SK-MEL-5 (cell line): ENCODE results near the gene HRH1. TPM values are rescaled to one million over a fixed set of nuclear protein-coding genes. Genes with fewer than 3 reads are reported as not detected.
A peak's percentile ranks its signal among the peaks of the same experiment; 100 is the strongest.

Experiments
- DNase-seq: peaks from one replicate; pipeline ENCODE4 v3.0.0-alpha.2; 2016; ENCODE audit warnings: low read depth, low spot score
- in situ Hi-C: cut with HindIII; loops from 2 replicates; pipeline ENCODE4 v1.10.0; 2016; ENCODE audit warnings: low sequenced_read_pairs, high pct_unique_total_duplicates, low pct_unique_long_range_greater_than_20kb
- total RNA-seq: library from RNA; depleted of rRNA; stranded (reverse); fragments of >200 nt; shearing (Covaris generic); gene quantifications from 2 replicates; pipeline ENCODE4 v1.2.3, GENCODE V29; 2014

The HRH1 gene
- total RNA-seq, 1 experiment from 2014 or later: not detected

- no peak for DNase-seq
- in situ Hi-C loops: no loop called here
These were observed 128.8 kb downstream of the HRH1 start for GRCh38 chr3:11283139-11283475.

GRCh38 chr3:11284011-11284410 lies 129.7 kb downstream of the HRH1 start:
- in situ Hi-C loops: no loop called here
- DNase-seq: no peak

DNA sequence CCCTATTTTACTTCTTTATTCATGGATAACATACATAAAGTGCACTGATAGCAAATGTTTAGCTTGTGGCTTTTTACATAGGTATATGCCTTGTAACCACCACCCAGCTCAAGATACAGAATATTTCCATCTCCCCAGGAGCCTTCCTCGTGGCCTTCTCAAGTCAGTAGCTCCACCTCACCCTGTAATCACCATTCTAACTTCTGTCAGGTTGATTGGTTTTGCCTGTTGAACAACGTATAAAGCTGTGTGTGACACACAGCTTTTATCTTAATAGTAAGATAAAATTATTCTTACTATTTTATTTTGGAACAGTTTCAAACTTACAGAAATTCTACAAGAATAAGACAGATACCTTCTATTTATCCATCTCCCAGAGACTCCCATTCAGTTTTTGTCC lies 131.2 kb downstream of the HRH1 start:
- no peak for DNase-seq
- in situ Hi-C loops: no loop called here

GRCh38 chr3:11287404-11287803 lies 133.1 kb downstream of the HRH1 start:
- no peak for DNase-seq
- in situ Hi-C loops: no loop called here

DNA sequence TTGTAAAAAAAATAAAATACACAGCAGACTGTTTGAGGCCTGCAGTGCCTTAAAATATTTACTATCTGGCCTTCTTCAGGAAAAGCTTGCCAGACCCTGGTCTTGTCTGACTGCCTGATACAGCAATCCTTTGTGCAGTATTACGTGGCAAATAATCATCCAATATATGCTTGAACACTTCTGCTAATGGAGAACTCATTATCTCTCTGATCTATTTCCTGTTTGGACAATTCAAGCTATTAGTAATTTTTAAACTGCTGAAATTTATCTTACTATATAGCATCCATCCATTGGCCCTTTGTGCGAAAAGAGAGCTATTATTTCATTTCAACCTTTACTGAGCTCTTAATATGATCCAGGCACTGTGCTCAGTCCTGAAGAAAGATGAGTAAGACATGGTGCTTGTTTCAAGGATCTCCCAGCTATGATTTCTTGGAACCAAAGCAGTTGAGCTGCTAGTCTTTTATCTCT lies 133.8 kb downstream of the HRH1 start:
- DNase-seq: no peak
- in situ Hi-C loops: no loop called here

DNA sequence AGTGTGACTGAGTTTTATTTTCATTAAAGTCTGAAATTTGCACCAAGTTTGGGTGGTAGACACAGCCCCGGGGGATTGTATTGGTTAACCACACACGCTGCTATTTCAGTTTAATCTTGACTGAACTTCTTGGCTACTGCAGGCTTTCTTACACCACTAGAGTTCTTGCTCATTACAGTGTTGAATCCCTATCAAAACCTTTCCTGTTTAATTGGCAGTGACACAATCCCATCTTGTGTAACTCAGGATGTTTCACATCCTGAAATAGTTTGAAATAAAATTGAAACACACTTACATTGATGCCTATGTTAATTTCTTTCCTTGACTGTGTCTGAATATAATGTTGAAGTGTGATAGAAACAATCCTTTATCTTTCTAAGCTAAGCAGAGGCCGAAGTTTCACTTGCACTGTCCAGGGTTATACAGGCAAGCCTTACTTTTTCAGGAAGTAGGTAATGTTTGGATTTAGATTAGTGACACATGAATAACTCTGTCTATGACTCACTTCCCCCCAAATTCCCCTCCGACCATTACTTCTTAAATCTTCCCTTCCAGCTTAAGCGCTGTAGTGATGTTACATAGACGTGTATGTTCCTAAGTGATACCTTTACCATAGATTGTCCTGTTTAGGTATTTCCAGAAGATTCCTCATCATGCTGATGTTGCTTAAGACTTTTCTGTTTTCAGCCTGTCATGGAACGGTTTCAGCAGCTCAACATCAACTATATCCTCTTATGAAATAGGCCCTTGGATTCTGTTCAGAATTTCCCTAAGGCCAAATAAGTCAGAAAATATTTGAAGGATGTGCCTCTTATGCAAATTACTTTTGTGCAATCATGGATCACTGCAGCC lies 134.7 kb downstream of the HRH1 start:
- in situ Hi-C loops: no loop called here
- DNase-seq: peak; percentile 11

DNA sequence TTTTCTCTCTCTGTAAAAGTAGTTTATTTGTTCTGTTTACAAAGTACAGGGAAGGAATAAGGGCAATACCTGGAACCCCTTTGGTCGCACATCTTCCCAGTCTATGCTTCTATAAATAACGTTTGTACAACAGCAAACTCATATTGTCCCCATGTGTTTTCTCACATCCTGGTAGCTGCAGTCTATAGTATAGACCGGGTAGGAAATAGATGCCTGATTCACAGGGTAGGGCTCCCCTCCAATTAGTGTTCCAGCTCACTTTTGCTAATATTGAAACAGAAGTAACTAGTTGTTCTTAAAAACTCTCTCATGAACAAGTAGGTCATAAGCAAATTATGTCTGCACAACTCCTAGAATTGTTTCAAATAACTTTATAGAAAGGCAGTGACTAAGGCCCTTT lies 135.6 kb downstream of the HRH1 start:
- in situ Hi-C loops: no loop called here

DNA sequence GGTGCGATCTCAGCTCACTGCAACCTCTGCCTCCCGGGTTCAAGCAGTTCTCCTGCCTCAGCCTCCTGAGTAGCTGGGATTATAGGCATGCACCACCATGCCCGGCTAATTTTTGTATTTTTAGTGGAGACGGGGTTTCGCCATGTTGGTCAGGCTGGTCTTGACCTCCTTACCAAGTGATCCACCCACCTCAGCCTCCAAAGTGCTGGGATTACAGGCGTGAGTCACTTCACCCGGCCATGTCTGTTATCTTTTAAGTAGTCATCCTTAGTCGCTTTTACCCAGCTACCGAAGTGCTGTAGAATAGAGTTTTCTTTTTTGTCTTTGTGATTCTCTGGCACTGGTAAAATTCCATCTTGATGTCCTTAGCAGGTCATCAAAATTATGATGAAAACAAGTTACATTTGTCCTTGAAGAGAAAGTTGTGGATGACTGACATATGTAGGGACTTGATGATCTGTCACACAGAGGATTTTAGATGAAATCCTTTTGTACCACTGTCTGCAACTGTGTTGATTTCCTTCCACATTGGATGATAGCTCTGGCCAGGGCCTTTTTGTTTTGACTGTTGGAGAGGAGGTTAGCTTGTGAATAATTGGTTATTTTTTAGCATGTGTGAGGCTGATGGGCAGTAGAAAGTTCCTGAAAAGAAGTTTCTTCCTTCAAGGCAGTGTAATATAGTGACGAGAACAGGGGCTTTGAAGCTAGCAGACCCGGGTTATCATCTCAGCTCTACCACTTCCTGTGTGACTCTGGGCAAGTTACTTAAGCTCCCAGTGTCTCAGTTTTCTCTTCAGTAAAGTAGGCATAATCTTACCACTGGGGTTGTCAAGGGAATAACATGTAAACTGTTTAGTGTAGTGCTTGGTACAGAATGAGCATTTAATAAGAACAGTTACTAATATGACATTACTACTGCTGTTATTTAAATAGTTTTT lies 136.7 kb downstream of the HRH1 start:
- no peak for DNase-seq
- in situ Hi-C loops: no loop called here

More for the DNA sequence above, 135.6 kb downstream of the HRH1 start:
- DNase-seq: no peak

GRCh38 chr3:11291808-11292207 lies 137.5 kb downstream of the HRH1 start:
- in situ Hi-C loops: no loop called here
- no peak for DNase-seq

DNA sequence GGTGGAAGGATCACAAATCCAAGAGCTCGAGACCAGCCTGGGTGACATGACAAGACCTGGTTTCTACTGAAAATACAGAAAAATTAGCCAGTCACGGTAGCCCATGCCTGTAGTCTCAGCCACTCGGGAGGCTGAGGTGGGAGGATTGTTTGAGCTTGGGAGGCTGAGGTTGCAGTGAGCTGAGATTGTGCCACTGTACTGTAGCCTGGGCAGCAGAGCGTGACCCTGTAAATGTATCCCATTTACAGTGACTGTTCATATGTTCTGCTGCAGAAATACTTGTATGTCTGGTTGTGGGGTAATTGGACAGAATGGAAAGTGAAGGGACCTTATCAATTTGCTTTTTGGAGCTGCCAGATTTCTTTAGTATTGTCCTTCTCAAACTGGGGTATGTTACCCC lies 142.8 kb downstream of the HRH1 start:
- in situ Hi-C loops: no loop called here

DNA sequence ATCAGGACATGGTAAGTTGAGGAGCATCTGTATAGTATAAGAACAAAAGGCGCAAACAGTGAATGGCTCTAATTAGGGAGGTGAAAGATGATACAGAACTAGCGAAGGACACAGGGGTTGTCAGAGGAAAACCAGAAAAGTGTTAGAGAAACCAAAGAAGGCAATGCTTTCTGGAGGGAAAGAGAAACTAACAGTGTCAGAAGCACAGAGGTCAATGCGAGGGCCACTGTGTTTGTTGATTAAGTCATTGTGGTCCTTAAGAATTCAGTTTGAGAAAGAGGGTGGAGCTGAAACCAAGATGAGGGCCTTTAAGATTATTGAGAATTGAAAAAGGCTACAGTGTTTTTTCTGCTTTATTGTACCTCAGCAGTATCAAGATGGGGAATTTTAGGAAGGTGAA lies 146.7 kb downstream of the HRH1 start:
- no peak for DNase-seq
- in situ Hi-C loops: no loop called here

More for the DNA sequence above, 142.8 kb downstream of the HRH1 start:
- no peak for DNase-seq

- in situ Hi-C loops: no loop called here
- no peak for DNase-seq
These were observed 148.2 kb downstream of the HRH1 start for GRCh38 chr3:11302444-11302843.

DNA sequence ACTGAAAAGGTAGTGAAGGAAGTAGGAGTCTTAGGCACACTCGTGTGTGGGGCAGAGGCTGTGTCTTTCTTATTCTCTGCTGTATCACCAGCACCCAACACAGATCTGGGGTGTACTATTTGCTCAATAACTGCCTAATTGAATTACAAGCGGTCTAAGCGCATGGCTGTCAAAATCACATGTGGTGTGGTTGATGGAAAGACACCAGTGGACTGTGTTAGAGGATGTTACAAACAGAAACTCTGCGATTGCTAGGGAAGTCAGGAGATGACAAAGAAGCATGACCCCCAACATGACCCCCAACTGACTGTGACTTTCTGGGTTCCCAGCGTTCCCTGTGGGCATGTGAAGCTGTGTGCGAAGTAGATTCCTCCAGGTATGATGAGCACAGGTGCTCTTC lies 149.9 kb downstream of the HRH1 start:
- no peak for DNase-seq
- in situ Hi-C loops: no loop called here

- no peak for DNase-seq
- in situ Hi-C loops: no loop called here
These were observed 151.2 kb downstream of the HRH1 start for GRCh38 chr3:11305509-11305908.

DNA sequence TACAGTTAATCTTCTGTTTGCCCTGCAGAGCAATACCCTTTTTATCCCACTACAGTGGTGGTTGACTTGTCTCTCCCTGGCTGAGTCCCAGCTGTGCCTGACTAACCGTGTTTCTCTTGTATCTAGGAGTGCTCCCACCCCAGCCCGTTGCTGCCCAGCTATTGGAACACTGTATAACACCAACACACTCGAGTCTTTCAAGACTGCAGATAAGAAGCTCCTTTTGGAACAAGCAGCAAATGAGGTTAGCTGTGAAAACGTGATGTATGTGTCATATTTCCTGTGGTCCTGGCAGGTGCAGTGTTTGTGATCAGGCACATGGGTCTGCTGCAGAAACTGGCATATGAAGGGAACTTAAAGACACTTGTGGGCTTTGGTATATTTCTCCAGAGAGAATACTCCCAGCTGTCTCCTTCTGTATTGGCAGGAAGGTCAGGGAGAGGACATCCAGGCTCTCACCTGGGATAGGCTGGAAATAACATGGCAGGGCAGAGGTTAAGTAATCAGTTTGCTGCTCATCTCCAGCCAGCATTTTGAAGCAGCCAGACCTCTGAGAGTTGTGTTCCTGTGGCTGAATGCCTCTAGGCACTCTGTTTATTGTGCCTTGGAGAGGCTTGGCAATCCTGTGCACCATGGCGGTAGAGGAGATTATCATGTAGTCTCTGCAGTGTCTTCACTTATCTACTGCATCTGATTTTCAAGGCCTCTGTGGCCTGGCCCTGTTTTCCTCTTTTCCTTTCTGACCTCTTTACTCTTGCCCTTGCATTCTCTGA lies 152.7 kb downstream of the HRH1 start:
- no peak for DNase-seq
- in situ Hi-C loops: no loop called here

- no peak for DNase-seq
- in situ Hi-C loops: no loop called here
These were observed 153.6 kb downstream of the HRH1 start for GRCh38 chr3:11307830-11308432.

- DNase-seq: no peak
- in situ Hi-C loops: no loop called here
These were observed 156.0 kb downstream of the HRH1 start for GRCh38 chr3:11310258-11310657.
